HG02623 (cell line): ENCODE measurements around the gene C6orf163.
"Not testable (repeated sequence)": the region's sequence is repeated elsewhere in the genome, so short reads cannot be mapped to it uniquely, and the experiment has no call there.

Experiments
- ATAC-seq: cut with Tn5 transposase; IDR thresholded peaks from one replicate; pipeline ENCODE4 v1.9.1; 2021; ENCODE audit warnings: moderate library complexity; ENCODE audit not compliant: unreplicated experiment

C6orf163 gene

DNA sequence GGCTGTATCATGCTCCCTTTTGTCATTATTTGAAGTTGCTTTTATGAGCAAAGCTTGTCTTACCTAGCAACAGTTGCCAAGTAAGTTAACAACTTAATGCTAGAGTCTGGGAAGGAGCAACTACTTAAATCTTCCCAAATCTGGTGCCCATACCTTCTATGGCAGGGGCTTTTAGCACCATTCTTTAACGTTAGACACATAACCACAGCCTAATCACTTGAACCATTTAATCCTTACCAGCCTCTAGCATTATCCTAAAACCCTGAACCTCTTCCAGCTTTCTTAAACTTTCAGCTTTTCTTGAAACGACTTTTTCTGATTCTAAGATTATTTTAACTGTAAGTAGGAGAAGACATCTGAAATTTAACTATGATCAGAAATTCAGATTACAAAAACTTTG lies at the start of gene C6orf163:
TSS of gene C6orf163 (plus strand) at position 83 of the 400 bp plus-strand sequence. CDS start at position 370, 287 bp downstream.
- ATAC-seq: no peak

DNA sequence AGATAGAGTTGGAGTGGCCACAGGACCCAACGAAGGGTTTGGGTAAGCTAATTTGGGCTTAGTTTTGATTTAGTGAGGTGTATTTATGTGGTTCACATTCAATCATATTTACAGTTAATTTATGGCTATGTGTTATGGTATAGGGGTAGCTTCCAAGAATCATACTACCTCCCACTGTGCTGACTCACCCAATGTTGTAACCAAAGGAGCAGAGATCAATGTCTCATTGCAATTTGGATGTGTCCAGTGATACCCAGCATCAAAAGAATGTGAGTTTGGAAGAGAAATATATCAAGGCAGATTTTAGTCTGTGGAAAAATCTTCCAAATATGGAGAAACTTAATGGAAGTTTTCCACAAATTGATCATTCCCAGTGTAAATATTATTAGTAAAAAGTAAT lies 47.5 kb upstream of the C6orf163 start:
- no peak for ATAC-seq

DNA sequence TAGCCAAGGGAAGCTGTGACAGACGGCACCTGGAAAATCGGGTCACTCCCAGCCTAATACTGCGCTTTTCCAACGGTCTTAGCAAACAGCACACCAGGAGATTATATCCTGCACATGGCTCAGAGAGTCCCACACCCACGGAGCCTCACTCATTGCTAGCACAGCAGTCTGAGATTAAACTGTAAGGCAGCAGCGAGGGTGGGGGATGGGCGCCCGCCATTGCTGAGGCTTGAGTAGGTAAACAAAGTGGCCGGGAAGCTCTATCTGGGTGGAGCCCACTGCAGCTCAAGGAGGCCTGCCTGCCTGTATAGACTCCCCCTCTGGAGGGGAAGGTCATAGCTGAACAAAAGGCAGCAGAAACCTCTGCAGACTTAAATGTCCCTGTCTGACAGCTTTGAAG lies 43.3 kb upstream of the C6orf163 start:
- ATAC-seq: not testable (repeated sequence)

DNA sequence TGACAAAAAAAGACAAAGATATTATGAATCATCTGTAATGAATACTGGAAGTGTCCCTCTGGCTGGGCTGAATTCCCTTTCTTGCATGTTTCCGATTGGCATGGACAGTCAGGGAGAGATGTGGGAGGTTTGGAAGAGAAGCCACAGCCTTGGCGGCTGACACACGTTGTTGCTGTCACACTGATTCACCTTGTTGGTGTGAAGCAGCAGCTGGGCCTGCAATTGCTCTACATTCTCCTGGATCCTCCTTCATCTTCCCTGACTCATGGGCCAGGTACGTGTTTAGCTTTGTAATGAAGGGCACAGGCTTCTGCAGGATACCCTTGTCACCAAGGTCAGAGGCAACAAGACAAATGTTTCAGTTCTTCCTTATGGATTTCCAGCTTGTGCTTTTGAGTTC lies 35.6 kb upstream of the C6orf163 start:
- ATAC-seq: no peak

DNA sequence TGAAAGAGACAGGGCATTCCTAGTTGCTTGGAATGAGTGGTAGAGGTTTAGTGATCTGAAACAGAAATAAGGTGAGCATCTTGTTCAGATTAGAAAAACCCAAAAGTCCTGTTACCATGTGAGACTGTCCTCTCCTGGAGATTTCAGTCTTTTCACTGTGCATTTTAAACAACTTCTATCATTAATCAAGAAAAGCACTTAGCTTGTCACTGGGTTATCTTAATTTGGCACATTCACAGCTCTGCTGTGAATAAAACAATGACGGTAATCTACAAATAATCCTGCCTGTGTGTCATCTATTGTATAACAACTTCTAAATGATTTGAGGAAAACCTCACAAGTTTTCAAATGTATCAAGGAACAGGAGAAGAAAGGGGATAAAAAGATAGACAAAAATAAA lies 31.8 kb upstream of the C6orf163 start:
- ATAC-seq: no peak

DNA sequence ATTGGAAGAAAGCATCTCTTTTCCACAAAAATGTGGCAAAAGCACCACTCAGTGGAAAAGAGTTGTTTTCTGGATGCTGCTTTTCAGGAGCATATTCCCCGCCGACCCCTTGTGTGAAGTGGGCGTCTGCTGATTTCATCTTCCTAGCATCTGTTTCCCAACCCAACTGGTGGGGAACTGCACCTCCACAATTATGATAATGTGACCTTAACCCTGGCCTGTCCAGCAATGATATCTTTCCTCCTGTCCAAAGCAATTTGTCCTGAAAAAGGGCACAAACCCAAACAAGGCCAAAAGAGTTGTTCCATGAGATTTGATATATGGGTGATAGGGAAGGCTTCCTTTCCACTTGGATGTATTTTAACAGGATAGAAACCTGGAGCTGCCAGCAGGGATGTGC lies 29.5 kb upstream of the C6orf163 start:
- ATAC-seq: no peak

DNA sequence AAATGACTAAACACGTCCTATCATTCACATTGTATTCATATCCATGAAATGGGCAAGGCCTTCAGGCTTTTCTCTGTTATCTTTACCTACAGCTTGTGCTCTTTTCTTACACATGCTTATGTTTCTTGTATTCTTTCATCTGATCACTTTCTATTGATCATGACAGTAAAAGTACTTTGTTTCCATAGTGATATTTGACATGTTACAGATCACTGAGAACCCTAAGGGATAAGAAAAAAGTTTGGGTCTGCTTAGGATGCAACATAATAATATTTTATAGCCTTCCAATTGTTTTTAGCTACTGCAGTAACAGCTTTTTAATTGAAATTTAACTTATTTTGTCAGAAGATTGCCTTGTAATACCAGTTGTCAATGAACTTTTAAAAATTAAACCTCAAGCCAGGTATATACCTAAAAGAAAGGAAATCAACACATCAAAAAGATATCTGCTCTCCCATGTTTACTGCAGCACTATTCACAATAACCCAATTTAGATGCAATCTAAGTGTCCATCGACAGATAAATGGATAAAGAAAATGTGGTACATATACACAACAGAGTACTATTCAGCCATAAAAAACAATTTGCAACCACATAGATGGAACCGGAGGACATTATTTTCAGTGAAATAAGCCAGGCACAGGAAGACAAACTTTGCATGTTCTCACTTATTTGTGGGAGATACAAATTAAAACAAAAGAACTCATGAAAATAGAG lies 25.2 kb upstream of the C6orf163 start:
- ATAC-seq: no peak

DNA sequence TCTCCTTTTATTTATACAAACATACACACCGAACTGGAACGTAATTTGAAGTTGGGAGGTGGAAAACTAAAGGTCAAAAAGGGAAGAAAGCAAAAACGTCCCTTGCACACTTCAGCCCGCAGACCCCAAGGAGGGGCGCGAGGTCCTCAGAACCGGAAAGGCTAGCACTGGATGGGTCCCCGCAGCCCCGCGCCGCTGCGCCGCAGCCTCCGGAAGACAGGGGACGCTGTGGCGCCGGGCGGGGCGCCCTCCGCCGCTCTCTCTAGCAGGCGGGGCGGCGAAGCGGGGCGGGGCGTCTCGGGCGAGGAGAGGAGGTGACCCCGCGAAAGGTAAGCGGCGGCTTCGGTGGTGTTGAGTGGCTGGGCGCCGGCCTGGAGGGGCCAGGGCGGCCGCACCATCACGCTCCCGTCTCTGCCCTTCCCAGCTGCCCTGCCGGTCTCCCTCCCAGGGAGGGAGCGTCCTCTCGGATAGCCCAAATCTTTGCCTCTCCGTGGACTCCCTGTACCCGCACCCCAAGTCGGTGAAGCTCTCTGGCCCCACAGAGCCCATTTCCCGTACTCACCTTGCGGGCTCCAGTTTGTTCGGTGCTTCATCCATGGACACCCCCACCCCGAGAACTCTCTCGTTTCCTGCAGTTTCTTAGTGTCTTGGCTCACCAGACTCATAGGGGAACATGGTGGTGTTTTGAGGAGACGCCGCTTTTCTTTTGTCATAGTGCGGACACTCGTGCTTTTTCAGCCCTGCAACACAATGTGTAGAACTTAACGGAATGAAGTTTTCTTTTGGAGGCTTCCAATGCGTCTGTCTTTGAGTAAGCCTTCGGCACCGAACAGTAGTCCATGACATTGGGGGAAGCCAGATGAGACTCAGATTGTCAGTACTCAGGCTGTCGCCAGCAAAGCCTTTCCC lies 22.1 kb upstream of the C6orf163 start, which contains the start of gene SMIM8:
TSS of gene SMIM8 (plus strand) at position 285 of the 909 bp plus-strand sequence. CDS start 14,444 bp downstream, outside the sequence.
- ATAC-seq: peak; percentile 100

DNA sequence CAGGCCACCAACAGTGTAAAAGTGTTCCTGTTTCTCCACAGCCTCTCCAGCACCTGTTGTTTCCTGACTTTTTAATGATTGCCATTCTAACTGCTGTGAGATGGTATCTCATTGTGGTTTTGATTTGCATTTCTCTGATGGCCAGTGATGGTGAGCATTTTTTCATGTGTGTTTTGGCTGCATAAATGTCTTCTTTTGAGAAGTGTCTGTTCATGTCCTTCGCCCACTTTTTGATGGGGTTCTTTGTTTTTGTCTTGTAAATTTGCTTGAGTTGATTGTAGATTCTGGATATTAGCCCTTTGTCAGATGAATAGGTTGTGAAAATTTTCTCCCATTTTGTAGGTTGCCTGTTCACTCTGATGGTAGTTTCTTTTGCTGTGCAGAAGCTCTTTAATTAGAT lies 20.7 kb upstream of the C6orf163 start:
- not testable (repeated sequence) for ATAC-seq

DNA sequence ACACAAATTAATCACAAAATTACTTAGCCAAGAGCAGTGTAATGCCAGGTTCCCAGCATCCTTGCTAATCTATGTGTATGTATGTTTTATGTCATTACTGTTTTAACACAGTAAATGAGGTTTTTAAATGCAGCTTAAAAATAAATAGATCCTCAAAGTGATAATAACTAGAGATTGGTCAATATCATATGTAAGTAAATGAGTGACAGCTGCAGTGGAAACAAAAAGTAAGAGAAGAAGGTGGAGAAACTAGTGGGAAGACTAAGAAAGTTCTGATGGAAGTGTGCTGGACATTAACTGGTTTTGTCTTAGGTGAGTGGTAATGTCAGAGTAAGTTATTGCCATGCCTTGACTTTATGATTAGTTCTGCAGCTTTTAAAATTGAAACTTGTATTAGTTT lies 13.7 kb upstream of the C6orf163 start:
- no peak for ATAC-seq

DNA sequence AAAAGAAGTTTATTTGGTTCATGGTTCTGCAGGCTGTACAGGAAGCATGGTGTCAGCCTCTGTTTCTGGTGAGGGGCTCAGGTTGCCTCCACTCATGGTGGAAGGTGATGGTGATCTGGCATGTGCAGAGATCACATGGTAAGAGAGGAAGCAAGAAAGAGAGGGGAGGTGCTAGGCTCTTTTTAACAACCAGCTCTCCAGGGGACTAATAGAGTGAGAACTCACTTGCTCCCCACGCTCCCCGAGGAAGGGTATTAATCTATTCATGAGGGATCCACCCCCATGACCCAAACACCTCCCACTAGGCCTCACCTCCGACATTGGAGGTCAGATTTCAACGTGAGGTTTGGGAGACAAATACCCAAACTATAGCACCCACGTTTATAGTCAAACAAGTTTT lies 11.6 kb upstream of the C6orf163 start:
- ATAC-seq: no peak

DNA sequence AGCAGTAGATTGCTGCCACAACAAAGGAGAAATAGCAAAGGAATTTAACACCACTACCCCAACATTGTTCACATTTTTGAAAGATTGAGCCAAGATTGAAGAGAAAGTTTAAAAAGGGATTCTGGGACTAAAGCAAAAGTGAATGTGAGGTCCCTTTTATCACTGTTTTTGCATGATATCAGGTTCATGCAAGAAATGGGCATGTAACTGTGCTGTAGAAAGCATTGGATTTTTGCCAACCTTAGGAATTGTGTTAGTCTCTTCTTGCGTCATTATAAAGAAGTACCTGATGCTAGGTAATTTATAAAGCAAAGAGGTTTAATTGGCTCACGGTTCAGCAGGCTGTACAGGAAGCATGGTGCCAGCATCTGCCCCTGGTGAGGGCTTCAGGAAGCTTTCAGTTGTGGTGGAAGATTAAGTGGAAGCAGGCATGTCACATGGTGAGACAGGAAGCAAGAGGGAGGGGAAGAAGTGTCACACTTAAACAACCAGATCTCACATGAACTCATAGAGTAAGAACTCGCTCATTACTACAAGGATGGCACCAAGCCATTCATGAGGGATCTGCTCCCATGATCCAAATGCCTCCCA lies 10.9 kb upstream of the C6orf163 start:
- ATAC-seq: no peak

DNA sequence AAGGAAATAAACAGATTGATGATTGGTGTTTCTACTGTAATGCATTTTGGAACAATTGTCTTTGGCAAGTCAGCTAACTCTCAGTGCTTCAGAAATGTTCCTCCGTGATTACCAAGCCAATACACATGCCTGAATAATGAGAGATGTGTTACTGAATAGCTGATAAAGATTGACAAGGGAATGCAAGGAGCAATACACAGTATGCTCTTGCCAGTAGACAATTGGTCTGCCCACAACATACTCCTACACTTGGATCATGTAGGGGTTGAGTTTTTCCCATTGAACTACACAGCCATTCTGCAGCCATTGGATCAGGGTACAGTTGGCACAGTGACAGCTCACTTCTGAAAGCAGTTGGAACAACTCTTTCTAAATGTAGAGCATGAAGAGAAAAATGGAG lies 9.9 kb upstream of the C6orf163 start:
- ATAC-seq: no peak

DNA sequence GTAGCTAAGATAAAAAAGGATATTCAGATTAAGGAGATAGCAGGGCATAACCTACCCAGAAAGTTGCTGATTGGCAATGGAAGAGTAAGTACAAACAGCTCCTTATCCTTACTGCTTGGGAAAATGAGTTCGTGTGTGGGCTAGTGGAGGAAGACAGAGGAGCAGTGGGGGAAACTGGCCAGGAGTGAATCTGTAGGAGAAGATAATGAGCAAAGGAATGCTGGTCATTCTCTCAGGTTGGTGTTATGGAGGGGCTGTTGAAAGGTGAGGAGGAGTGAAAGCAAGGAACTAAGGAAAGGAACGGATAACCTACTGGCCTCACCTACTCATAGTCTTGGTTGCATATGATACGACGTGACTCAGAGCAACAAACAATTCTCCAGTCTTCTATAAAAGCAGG lies 8.2 kb upstream of the C6orf163 start:
- ATAC-seq: no peak

DNA sequence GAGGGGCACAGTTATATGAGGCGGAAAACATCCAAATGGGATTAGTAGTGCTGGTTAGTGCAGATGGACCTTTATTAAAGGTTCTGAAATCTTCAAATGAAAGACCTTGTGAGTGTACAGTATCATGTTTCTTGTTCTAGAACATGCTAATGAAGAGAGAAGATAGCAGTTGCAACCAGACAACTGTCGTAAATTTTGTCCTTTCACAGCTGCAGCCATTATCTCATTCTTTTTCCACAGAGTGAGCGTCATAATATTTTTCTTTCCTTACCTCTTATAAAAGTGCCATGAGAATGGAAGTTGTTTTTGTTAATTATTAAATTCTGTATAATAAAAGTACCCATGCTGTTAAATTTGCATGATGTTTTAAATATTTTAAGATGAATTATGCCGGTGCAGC lies 4.4 kb upstream of the C6orf163 start:
- no peak for ATAC-seq

DNA sequence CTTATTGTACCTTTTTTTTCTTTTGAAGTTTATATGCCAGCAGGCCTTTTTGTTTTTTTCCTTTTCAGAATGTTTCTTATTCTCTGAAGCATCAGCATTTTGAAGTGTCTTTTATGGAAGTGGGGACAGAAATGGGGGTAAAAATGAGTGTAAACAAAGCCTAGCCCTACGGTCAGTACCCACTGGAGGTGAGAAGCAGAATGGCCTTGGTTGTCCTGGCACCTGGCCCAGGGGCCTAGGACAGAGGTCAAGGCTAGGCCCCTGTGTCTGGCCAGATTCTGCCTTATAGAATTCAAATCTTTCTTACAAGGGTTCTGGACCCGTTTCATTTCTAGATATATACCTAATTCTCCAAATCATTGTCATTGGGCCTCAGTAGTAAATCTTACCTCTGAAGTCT lies 3.5 kb upstream of the C6orf163 start:
- ATAC-seq: no peak

DNA sequence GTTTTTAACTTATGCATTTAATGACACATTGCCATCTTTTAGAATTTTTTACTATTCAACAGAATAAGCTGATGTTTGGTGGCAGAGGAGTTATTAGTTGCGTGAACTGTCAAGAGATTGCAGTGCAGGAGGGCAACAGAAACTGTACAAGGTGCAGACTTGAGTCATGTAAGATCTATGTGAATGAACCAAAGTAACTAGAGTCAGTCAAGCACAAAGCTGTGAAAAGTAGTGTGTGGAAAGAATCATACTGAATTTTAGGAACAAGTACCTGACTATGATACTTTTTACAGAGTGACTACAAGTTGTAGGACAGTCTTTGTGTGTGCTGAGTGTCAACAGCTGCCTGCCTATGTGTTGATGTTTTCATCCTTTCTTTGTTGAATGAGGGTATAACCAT lies 2.7 kb upstream of the C6orf163 start:
- peak; percentile 88 for ATAC-seq

DNA sequence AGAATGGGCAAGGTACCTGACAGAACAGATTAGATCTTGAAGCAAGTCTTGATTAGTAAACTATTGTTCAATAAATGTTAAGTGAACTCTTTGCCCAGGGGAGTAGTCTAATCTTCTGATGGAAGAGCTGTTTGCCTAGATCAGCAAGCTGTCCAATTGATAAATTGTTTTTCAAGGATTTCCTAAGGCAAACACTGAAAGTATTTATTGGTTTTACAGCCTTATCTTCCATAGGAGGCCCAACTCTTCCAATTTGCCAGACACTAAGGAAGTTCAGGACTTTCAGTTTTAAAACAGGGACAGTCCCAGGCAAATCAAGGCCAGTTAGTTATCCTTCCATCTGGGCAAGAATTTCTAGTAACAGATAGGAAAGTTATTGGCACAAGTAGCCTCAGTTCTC lies 1.8 kb upstream of the C6orf163 start:
- ATAC-seq: no peak

DNA sequence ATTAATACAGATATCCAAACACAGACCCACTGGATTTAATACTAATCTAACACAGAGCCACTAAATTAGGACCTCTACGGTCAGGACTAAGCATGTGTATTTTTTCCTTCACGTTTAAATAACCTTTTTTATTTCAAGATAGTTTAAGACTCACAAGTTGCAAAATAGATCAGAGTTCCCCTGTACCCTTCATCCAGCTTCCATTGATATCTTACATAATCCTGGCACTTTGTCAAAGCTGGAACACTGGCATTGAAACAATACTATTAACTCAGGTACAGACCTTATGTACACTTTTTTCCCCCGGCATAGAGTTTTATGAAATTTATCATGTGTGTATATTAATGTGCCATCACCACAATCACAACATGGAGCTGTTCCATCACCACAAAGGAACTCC lies 2.1 kb downstream of the C6orf163 start:
- ATAC-seq: no peak

DNA sequence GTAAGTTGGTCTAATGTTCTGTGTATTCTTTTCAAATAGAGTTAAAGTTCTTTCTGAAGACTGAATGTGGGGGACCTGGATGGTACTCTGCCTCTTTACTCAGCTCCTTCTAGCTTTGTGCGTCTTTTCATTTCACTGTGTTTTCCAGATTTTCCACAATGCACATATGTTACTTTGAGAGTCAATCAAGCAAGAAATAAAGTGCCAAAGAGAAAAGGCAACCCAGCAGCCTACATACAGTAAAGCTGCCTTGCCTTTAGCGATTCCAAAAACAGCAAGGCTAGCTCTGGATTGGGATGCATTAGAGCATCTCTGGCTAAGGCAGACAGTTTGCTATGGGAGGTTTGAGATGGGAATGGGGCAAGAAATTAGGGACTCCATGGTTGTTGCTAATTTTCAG lies 5.3 kb downstream of the C6orf163 start:
- ATAC-seq: no peak

DNA sequence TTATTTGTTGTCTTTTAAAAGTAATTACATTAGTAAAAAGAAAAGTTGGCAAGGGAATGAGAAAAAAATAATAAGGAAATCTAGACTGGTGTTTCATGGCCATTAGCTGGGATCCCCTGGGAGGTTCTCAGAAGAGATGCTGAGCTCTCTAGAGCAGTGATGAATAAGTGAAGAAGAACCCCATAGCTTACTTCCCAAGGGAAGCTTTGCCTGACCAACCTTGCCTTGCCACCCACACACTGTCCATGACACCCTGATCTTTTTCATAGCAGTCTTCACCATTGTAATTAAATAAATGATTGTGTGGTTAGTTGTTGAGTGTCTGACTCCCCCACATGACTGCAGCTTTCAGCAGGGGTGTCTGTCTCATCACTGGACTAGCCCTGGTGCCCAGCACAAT lies 5.9 kb downstream of the C6orf163 start:
- ATAC-seq: no peak

DNA sequence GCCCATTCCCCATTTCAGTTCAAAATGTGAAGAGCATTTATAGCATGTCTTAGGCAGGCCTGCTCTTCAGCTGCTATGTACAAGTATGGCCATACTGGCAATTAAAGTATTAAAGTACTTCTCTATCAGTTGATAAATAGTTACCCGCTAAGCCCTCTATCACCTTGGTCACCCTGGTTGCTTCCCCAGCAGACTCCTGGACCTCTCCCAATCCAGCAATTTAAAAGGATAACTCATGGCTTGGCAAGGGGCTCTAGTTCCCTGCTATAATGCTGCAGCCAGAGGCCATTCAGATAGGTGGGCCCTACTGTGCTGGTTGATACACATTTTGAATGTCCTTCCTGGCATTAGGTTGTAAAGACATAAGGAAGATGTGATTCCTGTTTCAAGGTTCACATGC lies 7.0 kb downstream of the C6orf163 start:
- no peak for ATAC-seq
